Left lung (tissue), 10 donors: ENCODE results near the gene B4GALT1. TPM values are rescaled to one million over a fixed set of nuclear protein-coding genes. Genes with fewer than 3 reads are reported as not detected.

Experiments
- ATAC-seq: fragments of 200-7000 bp; cut with Tn5 transposase; one replicate; pipeline ENCODE4 v1.9.1; 2020; ENCODE audit warnings: moderate library complexity
- DNase-seq, 4 donors: peaks; one replicate each; pipeline ENCODE4 v3.0.0-alpha.2; 2013 to 2020
- H3K27ac ChIP-seq, 2 donors: fragments of 200-600 bp; sonication (generic) in 1 of 2; one replicate each; pipeline versions ENCODE4 v1.5.0 to v1.8.0; 2020 to 2021
- H3K27me3 ChIP-seq, 2 donors: fragments of 200-600 bp; sonication (generic) in 1 of 2; one replicate each; pipeline versions ENCODE4 v1.5.0 to v1.8.0; 2020 to 2021
- H3K36me3 ChIP-seq, 2 donors: fragments of 200-600 bp; sonication (generic) in 1 of 2; one replicate each; pipeline versions ENCODE4 v1.5.0 to v1.8.0; 2020 to 2021
- H3K4me1 ChIP-seq, 2 donors: fragments of 200-600 bp; one replicate each; pipeline ENCODE4 v1.8.0; 2021
- H3K4me3 ChIP-seq, 2 donors: fragments of 200-600 bp; sonication (generic) in 1 of 2; one replicate each; pipeline versions ENCODE4 v1.5.0 to v1.8.0; 2020 to 2021; ENCODE audit warnings: mild to moderate bottlenecking in 1 of 2
- H3K9me3 ChIP-seq, 2 donors: fragments of 200-600 bp; sonication (generic) in 1 of 2; one replicate each; pipeline versions ENCODE4 v1.5.0 to v1.8.0; 2020 to 2021
- intact Hi-C, 2 donors: fragments of 100-400 bp; cut with DNase I; formaldehyde crosslinking; loops; one replicate each; pipeline versions ENCODE4 v1.11.2 to v1.14.2; 2022
- polyA plus RNA-seq, 6 donors: library from polyadenylated mRNA; unstranded; fragments of 120-200 nt; gene quantifications; one replicate each; pipeline ENCODE4 v1.2.1, GENCODE V29; 2013; ENCODE audit not compliant: insufficient read length in 6 of 6
- total RNA-seq, 2 donors: library from RNA; stranded (reverse); fragmentation: NEBNext Ultra II Directional; extraction: Animal tissue kit (Norgen Biotek cat#: 25700); gene quantifications; one replicate each; pipeline ENCODE4 v1.2.1, GENCODE V29; 2021
- TF ChIP-seq, protein P1 (sequence below), 2 donors: fragments of 200-600 bp; sonication (generic) in 1 of 2; IDR thresholded peaks; one replicate each; pipeline versions ENCODE4 v1.5.0 to v1.8.0; 2021; ENCODE audit warnings: antibody characterized with exemption in 2 of 2
- donor health status: DM: no; HTN: yes; CAD: no.
- donor health status: DM: no; HTN: no; CAD: no.

B4GALT1 gene
- total and polyA plus RNA-seq, 8 donors = 58.8 to 107 (median 76.0) TPM

DNA sequence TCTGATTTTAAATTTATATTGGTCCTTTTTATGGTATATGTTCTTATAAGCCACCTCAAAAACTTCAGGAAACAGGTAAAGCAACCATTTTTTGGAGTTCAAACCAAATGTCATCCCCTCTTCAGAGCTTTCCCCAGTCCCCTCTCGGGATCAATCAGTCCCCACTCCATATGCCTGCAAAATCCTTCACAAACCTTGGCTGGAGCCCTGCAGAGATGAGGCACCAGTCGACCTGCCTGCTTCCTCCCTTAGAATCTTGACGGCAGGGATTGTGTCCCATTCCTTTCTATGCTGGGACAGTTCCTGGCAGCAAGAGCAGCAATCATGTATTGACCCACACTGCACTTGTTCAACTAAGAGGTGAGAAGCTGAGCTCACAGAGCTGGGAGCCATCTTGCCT is 22.6 kb downstream of the B4GALT1 start:
- Histone ChIP-seq H3K27me3 (no peaks in the 10 kb centered on the region), H3K4me1 (peaks cover 55 to 100% of the 10 kb centered on the region in 2 donors), H3K9me3 (no peaks in the 10 kb centered on the region), H3K4me3 (no peak overlapping the region), H3K27ac (peak overlapping the region; percentile 75 to 78), H3K36me3 (no peaks in the 10 kb centered on the region)
- DNase-seq (peak in 1 of 4 donors; percentile 1), ATAC-seq (no peak)
- intact Hi-C loops = no loop called here
- TF ChIP-seq, protein P1, sequence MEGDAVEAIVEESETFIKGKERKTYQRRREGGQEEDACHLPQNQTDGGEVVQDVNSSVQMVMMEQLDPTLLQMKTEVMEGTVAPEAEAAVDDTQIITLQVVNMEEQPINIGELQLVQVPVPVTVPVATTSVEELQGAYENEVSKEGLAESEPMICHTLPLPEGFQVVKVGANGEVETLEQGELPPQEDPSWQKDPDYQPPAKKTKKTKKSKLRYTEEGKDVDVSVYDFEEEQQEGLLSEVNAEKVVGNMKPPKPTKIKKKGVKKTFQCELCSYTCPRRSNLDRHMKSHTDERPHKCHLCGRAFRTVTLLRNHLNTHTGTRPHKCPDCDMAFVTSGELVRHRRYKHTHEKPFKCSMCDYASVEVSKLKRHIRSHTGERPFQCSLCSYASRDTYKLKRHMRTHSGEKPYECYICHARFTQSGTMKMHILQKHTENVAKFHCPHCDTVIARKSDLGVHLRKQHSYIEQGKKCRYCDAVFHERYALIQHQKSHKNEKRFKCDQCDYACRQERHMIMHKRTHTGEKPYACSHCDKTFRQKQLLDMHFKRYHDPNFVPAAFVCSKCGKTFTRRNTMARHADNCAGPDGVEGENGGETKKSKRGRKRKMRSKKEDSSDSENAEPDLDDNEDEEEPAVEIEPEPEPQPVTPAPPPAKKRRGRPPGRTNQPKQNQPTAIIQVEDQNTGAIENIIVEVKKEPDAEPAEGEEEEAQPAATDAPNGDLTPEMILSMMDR (IDR thresholded peaks at IDR 0.05) = no peak

DNA sequence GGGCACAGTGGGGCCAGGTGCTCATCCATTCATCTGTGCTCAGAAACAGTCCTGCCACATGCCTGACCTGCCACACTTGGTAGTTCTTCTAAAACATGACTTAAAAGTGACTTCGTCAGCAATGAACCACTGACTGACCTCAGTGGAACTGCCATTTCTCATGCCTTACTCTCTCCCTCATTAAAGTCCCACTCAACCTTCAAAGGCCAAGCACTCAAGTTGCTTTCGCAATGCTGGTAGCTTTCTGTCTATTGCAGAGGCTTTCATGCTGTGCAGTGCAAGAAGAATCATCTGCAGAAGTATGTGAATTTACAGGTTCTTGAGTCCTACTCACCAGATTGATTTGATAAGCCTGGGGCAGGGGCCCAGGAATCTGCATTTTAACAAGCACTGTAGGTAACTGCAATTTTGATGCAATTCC is 23.9 kb downstream of the B4GALT1 start:
- Histone ChIP-seq H3K36me3 (no peaks in the 10 kb centered on the region), H3K27me3 (no peaks in the 10 kb centered on the region), H3K4me1 (peaks cover 65 to 100% of the 10 kb centered on the region in 2 donors), H3K9me3 (no peaks in the 10 kb centered on the region), H3K27ac (peak overlapping the region; percentile 75 to 78), H3K4me3 (no peak overlapping the region)
- peak in 2 of 4 donors; percentile 54 to 74 for DNase-seq
- intact Hi-C loops = no loop called here
- TF ChIP-seq, protein P1 (IDR thresholded peaks at IDR 0.05) = no peak
- ATAC-seq = peak; percentile 71

DNA sequence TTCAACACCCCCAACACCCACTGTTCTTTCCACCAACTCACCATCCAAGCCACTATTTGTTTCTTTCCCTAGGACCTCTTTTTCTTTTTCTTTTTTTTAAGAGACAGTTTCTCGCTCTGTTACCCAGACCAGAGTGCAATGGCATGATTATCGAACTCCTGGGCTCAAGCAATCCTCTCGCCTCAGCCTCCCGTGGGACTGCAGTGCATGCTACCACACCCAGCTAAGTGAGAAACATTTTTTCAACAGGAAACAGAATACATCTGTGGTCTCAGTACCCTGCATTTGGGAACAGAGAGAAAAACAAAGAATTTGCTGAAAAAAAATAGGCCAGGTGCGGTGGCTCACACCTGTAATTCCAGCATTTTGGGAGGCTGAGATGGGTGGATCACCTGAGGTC is 24.6 kb downstream of the B4GALT1 start:
- H3K27me3 ChIP-seq = no peaks in the 10 kb centered on the region
- intact Hi-C loops = no loop called here
- H3K4me1 ChIP-seq = peaks cover 72 to 100% of the 10 kb centered on the region in 2 donors
- H3K36me3 ChIP-seq = no peaks in the 10 kb centered on the region
- H3K4me3 ChIP-seq = no peak overlapping the region
- TF ChIP-seq, protein P1 (IDR thresholded peaks at IDR 0.05) = no peak
- DNase-seq (peak in 1 of 4 donors; percentile 8), ATAC-seq (no peak)
- H3K9me3 ChIP-seq = no peaks in the 10 kb centered on the region
- peak overlapping the region; percentile 75 to 78 for H3K27ac ChIP-seq

DNA sequence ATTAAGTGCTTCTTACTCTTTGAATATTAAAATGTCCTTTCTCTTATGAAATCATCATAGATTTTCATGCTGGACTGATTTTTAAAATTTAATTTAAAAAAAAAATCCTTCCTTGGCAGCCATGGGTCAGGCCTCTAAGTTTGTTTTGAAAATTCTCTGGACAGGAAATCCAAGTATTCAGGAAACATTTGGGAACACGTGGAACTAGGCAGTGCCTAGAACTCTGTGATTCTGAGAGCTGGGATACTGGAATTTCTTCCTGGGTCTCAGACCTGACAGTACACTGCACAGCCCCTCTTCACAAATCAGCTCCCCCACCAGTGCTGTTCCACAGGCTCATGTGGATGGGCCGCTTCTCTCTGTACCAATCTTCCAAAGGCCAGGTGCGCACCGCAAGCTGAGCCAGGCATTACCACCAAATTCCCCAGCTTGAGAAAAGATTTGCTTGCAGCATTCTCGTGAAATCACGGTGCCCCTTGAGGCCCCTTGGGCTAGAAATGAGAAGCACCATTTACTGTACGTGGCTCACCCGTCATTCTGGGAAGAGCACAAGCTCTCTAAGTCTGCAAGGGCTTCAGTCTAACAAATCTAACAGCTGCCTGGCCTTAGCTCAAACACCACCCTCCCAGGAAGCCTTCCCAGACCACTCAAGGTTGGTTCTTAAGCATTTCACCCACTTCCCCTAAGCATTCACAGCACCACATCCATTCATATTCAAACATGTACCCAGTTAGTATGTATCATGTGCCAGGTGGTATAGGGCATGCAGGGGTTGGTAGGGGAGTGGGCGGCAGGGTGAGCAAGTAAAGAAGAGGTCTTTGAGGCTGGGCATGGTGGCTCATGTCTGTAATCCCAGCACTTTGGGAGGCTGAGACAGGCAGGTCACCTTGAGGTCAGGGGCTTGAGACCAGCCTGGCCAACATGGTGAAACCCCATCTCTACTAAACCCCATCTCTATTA is 26.5 kb downstream of the B4GALT1 start:
- intact Hi-C loops = no loop called here
- Histone ChIP-seq H3K9me3 (no peaks in the 10 kb centered on the region), H3K27ac (peak overlapping the region; percentile 60 to 64), H3K27me3 (no peaks in the 10 kb centered on the region), H3K4me1 (peaks cover 67 to 99% of the 10 kb centered on the region in 2 donors), H3K36me3 (no peaks in the 10 kb centered on the region), H3K4me3 (no peak overlapping the region)
- TF ChIP-seq, protein P1 (IDR thresholded peaks at IDR 0.05) = no peak
- DNase-seq = peak in 1 of 4 donors; percentile 30
- ATAC-seq = peak; percentile 3
